Measurements from ENCODE around the gene SLC22A3. TPM values are rescaled to one million over a fixed set of nuclear protein-coding genes. Genes with fewer than 3 reads are reported as not detected.
A peak's percentile ranks its signal among the peaks of the same experiment; 100 is the strongest.

The SLC22A3 gene
- total and polyA plus RNA-seq, 2 of the 13 experiments (the other 11 are each of a cell fraction or from before 2014, with no cell fraction given), result 12.0 to 31.5 TPM

DNA sequence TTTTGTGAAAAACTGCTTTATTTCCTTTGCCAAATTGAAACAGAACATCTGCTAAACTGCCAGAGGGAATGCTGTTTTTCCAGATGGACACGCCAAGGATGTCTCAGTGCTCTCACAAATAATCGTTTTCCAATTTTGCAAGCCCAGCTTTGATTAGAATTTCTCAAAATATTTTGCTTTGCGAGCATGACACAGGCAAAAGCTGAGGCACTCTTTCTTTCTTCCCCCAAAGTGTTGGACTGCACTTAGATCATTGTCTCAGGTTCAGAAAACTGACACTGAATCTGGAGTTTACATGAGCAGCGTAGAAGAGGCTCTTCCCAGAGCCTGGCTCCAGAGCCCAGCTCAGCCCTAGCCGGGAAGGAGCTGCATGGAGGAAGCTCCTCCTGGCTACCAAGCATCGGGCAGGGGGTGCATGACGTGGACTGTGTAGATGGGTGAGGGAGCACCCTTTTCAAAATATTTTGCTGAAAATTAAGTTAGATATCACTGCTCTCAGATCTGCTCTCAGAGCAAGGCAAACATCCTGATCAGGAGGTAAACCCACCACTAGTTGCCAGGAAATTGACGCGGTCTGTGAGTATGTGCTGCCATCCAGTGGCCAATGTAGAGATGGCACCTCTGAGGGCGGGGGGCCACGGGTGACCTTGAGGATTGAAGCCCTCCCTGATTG is 107.5 kb downstream of the SLC22A3 start (continued):
- TF ChIP-seq ZNF792 (CRISPR knock-in tag; IDR thresholded peaks at IDR 0.05) (no peak), TBL1XR1 (IDR thresholded peaks at IDR 0.05; ENCODE audit: borderline replicate concordance, low read length, partially characterized antibody) (peak; percentile 54), RBM22 (optimal IDR thresholded peaks at IDR 0.05; ENCODE audit: low read length) (peak; percentile 98), NFATC3 (CRISPR knock-in tag; IDR thresholded peaks at IDR 0.05) (no peak), KAT8 (CRISPR knock-in tag; IDR thresholded peaks at IDR 0.05) (0 out of 2 replicates have a peak, but pooled peaks have one; percentile 31), ZNF12 (CRISPR knock-in tag; IDR thresholded peaks at IDR 0.05) (0 out of 2 replicates have a peak, but pooled peaks have one; percentile 4), ZNF33B (CRISPR knock-in tag; IDR thresholded peaks at IDR 0.05) (0 out of 2 replicates have a peak, but pooled peaks have one; percentile 25), ZSCAN22 (CRISPR knock-in tag; IDR thresholded peaks at IDR 0.05) (no peak)
- TF ChIP-seq, protein P1, sequence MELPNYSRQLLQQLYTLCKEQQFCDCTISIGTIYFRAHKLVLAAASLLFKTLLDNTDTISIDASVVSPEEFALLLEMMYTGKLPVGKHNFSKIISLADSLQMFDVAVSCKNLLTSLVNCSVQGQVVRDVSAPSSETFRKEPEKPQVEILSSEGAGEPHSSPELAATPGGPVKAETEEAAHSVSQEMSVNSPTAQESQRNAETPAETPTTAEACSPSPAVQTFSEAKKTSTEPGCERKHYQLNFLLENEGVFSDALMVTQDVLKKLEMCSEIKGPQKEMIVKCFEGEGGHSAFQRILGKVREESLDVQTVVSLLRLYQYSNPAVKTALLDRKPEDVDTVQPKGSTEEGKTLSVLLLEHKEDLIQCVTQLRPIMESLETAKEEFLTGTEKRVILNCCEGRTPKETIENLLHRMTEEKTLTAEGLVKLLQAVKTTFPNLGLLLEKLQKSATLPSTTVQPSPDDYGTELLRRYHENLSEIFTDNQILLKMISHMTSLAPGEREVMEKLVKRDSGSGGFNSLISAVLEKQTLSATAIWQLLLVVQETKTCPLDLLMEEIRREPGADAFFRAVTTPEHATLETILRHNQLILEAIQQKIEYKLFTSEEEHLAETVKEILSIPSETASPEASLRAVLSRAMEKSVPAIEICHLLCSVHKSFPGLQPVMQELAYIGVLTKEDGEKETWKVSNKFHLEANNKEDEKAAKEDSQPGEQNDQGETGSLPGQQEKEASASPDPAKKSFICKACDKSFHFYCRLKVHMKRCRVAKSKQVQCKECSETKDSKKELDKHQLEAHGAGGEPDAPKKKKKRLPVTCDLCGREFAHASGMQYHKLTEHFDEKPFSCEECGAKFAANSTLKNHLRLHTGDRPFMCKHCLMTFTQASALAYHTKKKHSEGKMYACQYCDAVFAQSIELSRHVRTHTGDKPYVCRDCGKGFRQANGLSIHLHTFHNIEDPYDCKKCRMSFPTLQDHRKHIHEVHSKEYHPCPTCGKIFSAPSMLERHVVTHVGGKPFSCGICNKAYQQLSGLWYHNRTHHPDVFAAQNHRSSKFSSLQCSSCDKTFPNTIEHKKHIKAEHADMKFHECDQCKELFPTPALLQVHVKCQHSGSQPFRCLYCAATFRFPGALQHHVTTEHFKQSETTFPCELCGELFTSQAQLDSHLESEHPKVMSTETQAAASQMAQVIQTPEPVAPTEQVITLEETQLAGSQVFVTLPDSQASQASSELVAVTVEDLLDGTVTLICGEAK (IDR thresholded peaks at IDR 0.05), result no peak
- TF ChIP-seq, protein P1 (CRISPR knock-in tag; IDR thresholded peaks at IDR 0.05), result no peak
- TF ChIP-seq, protein P2, sequence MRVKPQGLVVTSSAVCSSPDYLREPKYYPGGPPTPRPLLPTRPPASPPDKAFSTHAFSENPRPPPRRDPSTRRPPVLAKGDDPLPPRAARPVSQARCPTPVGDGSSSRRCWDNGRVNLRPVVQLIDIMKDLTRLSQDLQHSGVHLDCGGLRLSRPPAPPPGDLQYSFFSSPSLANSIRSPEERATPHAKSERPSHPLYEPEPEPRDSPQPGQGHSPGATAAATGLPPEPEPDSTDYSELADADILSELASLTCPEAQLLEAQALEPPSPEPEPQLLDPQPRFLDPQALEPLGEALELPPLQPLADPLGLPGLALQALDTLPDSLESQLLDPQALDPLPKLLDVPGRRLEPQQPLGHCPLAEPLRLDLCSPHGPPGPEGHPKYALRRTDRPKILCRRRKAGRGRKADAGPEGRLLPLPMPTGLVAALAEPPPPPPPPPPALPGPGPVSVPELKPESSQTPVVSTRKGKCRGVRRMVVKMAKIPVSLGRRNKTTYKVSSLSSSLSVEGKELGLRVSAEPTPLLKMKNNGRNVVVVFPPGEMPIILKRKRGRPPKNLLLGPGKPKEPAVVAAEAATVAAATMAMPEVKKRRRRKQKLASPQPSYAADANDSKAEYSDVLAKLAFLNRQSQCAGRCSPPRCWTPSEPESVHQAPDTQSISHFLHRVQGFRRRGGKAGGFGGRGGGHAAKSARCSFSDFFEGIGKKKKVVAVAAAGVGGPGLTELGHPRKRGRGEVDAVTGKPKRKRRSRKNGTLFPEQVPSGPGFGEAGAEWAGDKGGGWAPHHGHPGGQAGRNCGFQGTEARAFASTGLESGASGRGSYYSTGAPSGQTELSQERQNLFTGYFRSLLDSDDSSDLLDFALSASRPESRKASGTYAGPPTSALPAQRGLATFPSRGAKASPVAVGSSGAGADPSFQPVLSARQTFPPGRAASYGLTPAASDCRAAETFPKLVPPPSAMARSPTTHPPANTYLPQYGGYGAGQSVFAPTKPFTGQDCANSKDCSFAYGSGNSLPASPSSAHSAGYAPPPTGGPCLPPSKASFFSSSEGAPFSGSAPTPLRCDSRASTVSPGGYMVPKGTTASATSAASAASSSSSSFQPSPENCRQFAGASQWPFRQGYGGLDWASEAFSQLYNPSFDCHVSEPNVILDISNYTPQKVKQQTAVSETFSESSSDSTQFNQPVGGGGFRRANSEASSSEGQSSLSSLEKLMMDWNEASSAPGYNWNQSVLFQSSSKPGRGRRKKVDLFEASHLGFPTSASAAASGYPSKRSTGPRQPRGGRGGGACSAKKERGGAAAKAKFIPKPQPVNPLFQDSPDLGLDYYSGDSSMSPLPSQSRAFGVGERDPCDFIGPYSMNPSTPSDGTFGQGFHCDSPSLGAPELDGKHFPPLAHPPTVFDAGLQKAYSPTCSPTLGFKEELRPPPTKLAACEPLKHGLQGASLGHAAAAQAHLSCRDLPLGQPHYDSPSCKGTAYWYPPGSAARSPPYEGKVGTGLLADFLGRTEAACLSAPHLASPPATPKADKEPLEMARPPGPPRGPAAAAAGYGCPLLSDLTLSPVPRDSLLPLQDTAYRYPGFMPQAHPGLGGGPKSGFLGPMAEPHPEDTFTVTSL (CRISPR knock-in tag; IDR thresholded peaks at IDR 0.05; ENCODE audit: borderline replicate concordance), result 0 out of 2 replicates have a peak, but pooled peaks have one; percentile 37
- TF ChIP-seq, protein P3, sequence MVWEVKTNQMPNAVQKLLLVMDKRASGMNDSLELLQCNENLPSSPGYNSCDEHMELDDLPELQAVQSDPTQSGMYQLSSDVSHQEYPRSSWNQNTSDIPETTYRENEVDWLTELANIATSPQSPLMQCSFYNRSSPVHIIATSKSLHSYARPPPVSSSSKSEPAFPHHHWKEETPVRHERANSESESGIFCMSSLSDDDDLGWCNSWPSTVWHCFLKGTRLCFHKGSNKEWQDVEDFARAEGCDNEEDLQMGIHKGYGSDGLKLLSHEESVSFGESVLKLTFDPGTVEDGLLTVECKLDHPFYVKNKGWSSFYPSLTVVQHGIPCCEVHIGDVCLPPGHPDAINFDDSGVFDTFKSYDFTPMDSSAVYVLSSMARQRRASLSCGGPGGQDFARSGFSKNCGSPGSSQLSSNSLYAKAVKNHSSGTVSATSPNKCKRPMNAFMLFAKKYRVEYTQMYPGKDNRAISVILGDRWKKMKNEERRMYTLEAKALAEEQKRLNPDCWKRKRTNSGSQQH (CRISPR knock-in tag; IDR thresholded peaks at IDR 0.05; ENCODE audit: low read depth), result 0 out of 2 replicates have a peak, but pooled peaks have one; percentile 53

Measured in HepG2 (cell line).